ENCODE results near the gene HCFC1R1.

The HCFC1R1 gene

GRCh38 chr16:2977440-2977839 lies 46.3 kb downstream of the HCFC1R1 start:
- TF ChIP-seq CTCF (IDR thresholded peaks at IDR 0.05; ENCODE audit: insufficient read depth, low read depth, low read length, missing control alignments), result no peak
- DNase-seq (ENCODE audit: low read depth), result no peak
- no peak overlapping the region for H3K4me3 ChIP-seq (ENCODE audit: low read length)

- no peak overlapping the region for H3K4me3 ChIP-seq (ENCODE audit: low read length)
- TF ChIP-seq CTCF (IDR thresholded peaks at IDR 0.05; ENCODE audit: insufficient read depth, low read depth, low read length, missing control alignments), result no peak
- no peak for DNase-seq (ENCODE audit: low read depth)
Measured at GRCh38 chr16:2976673-2977072, 47.1 kb downstream of the HCFC1R1 start.

GRCh38 chr16:2976201-2976600 lies 47.5 kb downstream of the HCFC1R1 start:
- TF ChIP-seq CTCF (IDR thresholded peaks at IDR 0.05; ENCODE audit: insufficient read depth, low read depth, low read length, missing control alignments), result no peak
- H3K4me3 ChIP-seq (ENCODE audit: low read length), result no peak overlapping the region
- no peak for DNase-seq (ENCODE audit: low read depth)

- no peak for DNase-seq (ENCODE audit: low read depth)
- no peak overlapping the region for H3K4me3 ChIP-seq (ENCODE audit: low read length)
- TF ChIP-seq CTCF (IDR thresholded peaks at IDR 0.05; ENCODE audit: insufficient read depth, low read depth, low read length, missing control alignments), result no peak
Measured at GRCh38 chr16:2975161-2975795, 48.5 kb downstream of the HCFC1R1 start.

GRCh38 chr16:2974319-2975056 lies 49.3 kb downstream of the HCFC1R1 start:
- no peak for TF ChIP-seq CTCF (IDR thresholded peaks at IDR 0.05; ENCODE audit: insufficient read depth, low read depth, low read length, missing control alignments)
- no peak overlapping the region for H3K4me3 ChIP-seq (ENCODE audit: low read length)
- DNase-seq (ENCODE audit: low read depth), result no peak

- H3K4me3 ChIP-seq (ENCODE audit: low read length), result no peak overlapping the region
- no peak for DNase-seq (ENCODE audit: low read depth)
Measured at GRCh38 chr16:2973605-2974318, 50.0 kb downstream of the HCFC1R1 start.

More at GRCh38 chr16:2973605-2974318, 50.0 kb downstream of the HCFC1R1 start:
- no peak for TF ChIP-seq CTCF (IDR thresholded peaks at IDR 0.05; ENCODE audit: insufficient read depth, low read depth, low read length, missing control alignments)
